ACC112 (cell line): ENCODE data around the gene AADACL4.
"Not testable (repeated sequence)": the region's sequence is repeated elsewhere in the genome, so short reads cannot be mapped to it uniquely, and the experiment has no call there.

Experiments used
- H2AFZ ChIP-seq: fragments of 200-600 bp; sonication (generic); one replicate; pipeline ENCODE4 v1.6.0; 2017; ENCODE audit warnings: antibody characterized with exemption, low read length; ENCODE audit not compliant: unreplicated experiment
- H3K27ac ChIP-seq: fragments of 200-600 bp; sonication (generic); 2 replicates; pipeline ENCODE4 v1.5.1; 2014; ENCODE audit warnings: low read depth, mild to moderate bottlenecking, antibody characterized with exemption, low read length, moderate library complexity
- H3K27me3 ChIP-seq: fragments of 200-600 bp; sonication (generic); 2 replicates; pipeline ENCODE4 v1.6.1; 2014; ENCODE audit warnings: mild to moderate bottlenecking, antibody characterized with exemption, low read length, moderate library complexity, mixed read lengths; ENCODE audit not compliant: insufficient read depth
- H3K36me3 ChIP-seq: fragments of 200-600 bp; sonication (generic); 2 replicates; pipeline ENCODE4 v1.6.1; 2016; ENCODE audit warnings: mild to moderate bottlenecking, antibody characterized with exemption, low read length, moderate library complexity, mixed read lengths; ENCODE audit not compliant: insufficient read depth
- H3K4me1 ChIP-seq: fragments of 200-600 bp; sonication (generic); one replicate; pipeline ENCODE4 v1.6.1; 2016; ENCODE audit warnings: low read length, mixed read lengths; ENCODE audit not compliant: insufficient read depth, unreplicated experiment, control insufficient read depth
- H3K4me3 ChIP-seq: fragments of 200-600 bp; sonication (generic); 2 replicates; pipeline ENCODE4 v1.5.1; 2014; ENCODE audit warnings: mild to moderate bottlenecking, low read depth, low read length
- H3K79me2 ChIP-seq: fragments of 200-600 bp; sonication (generic); one replicate; pipeline ENCODE4 v1.6.0; 2016; ENCODE audit warnings: low read length; ENCODE audit not compliant: control insufficient read depth, unreplicated experiment, insufficient read depth

Gene AADACL4

DNA sequence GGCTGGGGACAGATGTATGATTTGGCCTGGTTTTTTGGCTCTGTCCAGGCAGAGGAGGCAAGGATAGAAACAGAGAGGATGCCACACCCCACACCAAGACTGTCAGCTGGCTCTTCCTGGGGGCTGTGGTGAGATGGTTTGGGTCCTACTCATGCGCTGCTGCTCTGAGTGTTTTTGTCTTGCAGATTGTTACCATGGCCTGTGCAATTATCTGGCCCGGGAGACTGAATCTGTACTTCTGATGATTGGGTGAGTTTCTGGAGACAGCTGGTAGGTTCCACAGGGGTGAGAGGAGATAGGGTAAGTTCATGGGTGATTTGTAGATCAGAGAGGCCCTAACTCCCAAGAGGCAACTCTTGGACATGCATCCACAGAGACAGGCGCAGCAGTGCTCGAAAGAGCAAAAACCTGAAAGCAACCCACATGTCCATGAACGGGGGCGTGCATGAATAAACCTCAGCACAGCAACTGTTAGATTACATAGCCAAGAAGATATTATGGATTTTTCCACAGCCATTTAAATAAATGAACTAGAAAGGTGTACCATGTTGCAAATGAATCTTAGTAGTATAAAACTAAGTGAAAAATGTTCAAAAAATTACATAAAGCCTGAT lies 17.8 kb downstream of the AADACL4 start:
- Histone ChIP-seq H3K27me3 (peaks cover 9% of the 10 kb centered on the region; the same call in 1 of the 2 replicates), H2AFZ (no peak overlapping the region), H3K4me3 (no peak overlapping the region), H3K4me1 (no peaks in the 10 kb centered on the region), H3K27ac (no peak overlapping the region), H3K79me2 (no peaks in the 10 kb centered on the region), H3K36me3 (no peaks in the 10 kb centered on the region)

- Histone ChIP-seq H3K4me1 (no peaks in the 10 kb centered on the region), H3K36me3 (no peaks in the 10 kb centered on the region), H3K27ac (no peak overlapping the region), H2AFZ (no peak overlapping the region), H3K79me2 (no peaks in the 10 kb centered on the region), H3K4me3 (no peak overlapping the region), H3K27me3 (peaks cover 9% of the 10 kb centered on the region; the same call in 1 of the 2 replicates)
These were observed 18.7 kb downstream of the AADACL4 start for GRCh38 chr1:12662556-12662955.

GRCh38 chr1:12665511-12665910 lies 21.6 kb downstream of the AADACL4 start:
- no peaks in the 10 kb centered on the region for H3K79me2 ChIP-seq
- no peak overlapping the region for H2AFZ ChIP-seq
- H3K27me3 ChIP-seq, result peaks cover 14% of the 10 kb centered on the region; the same call in 1 of the 2 replicates
- H3K27ac ChIP-seq, result no peak overlapping the region
- no peaks in the 10 kb centered on the region for H3K36me3 ChIP-seq
- H3K4me3 ChIP-seq, result no peak overlapping the region
- H3K4me1 ChIP-seq, result no peaks in the 10 kb centered on the region

- Histone ChIP-seq H3K27ac (no peak overlapping the region), H3K4me3 (no peak overlapping the region), H3K4me1 (no peaks in the 10 kb centered on the region), H2AFZ (no peak overlapping the region), H3K79me2 (no peaks in the 10 kb centered on the region), H3K27me3 (peaks cover 20% of the 10 kb centered on the region), H3K36me3 (no peaks in the 10 kb centered on the region)
These were observed 22.4 kb downstream of the AADACL4 start for GRCh38 chr1:12666141-12666735.

DNA sequence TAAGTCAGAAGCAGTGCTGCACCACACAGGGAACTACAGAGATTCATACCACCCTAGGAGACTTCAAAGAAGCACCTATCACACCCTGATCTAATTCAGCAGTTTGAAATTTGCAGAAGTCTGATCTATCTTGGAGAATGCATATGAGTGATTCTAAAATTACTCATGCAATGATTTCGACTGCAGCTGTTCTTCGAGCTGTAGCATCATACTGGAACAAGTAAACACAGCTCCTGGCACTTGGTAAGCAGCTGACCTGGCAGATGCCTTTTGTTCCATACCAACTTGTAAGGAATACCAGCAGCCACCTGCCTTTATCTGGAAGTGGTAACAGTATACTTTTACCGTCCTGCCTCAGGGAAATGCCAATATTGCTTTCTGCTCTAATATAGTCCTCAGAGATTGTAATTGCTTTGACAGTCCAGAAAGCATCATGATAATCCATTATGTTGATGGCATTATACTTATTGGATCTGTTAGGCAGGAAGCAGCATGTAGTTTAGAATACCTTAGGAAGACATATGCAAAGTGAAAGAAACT lies 25.7 kb downstream of the AADACL4 start:
- Histone ChIP-seq H3K79me2 (no peaks in the 10 kb centered on the region), H3K27me3 (peaks cover 33% of the 10 kb centered on the region), H2AFZ (no peak overlapping the region), H3K4me1 (no peaks in the 10 kb centered on the region), H3K4me3 (no peak overlapping the region), H3K36me3 (no peaks in the 10 kb centered on the region), H3K27ac (no peak overlapping the region)

DNA sequence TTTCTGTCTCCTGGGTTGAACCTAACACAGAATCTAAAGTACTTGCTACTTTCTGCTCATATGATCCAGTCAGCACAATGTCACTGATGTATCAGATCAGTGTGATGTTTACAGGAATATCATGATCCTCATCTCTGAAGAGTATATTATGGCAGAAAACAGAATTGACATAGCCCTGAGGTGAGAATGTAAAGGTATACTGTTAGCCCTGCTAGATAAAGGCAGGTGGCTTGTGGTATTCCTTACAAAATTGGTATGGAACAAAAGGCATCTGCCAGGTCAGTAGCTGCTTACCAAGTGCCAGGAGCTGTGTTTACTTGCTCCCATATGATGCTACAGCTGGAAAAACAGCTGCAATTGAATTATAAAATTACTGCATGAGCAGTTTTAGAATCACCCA lies 30.5 kb downstream of the AADACL4 start:
- Histone ChIP-seq H3K79me2 (no peaks in the 10 kb centered on the region), H3K4me3 (no peak overlapping the region), H3K36me3 (no peaks in the 10 kb centered on the region), H3K4me1 (no peaks in the 10 kb centered on the region), H2AFZ (no peak overlapping the region), H3K27me3 (peaks cover 44% of the 10 kb centered on the region), H3K27ac (no peak overlapping the region)

DNA sequence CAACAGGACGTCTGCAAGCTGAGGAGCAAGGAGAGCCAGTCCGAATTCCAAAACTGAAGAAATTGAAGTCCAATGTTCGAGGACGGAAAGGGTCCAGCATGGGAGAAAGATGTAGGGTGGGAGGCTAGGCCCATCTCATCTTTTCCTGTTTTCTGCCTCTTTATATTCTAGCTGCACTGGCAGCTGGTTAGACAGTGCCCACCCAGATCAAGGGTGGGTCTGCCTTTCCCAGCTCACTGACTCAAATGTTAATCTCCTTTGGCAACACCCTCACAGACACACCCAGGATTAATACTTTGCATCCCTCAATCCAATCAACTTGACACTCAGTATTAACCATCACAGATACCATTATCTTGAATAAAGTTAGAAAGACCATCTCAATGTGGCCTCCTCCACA lies 32.2 kb downstream of the AADACL4 start:
- peaks cover 38% of the 10 kb centered on the region for H3K27me3 ChIP-seq
- H3K36me3 ChIP-seq, result not testable (repeated sequence)

DNA sequence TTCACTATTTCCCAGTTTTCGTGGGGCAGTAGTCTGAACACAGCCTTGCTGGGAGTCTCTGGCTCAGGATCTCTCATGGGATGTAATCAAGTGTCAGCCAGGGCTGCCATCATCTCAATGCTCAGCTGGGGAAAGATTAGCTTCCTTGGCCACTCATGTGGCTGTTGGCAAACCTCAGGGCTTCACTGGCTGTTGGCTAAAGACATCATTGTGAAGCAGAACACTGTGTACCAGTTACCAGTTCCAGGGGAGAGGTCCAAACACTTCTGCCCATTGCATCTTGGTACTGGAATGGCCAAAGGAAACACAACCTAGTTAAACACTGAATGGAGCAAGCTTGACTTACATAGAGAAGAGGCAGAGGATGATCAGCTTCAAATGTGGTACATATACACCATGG lies 33.7 kb downstream of the AADACL4 start:
- no peaks in the 10 kb centered on the region for H3K79me2 ChIP-seq
- H3K27me3 ChIP-seq, result peaks cover 30% of the 10 kb centered on the region
- H3K27ac ChIP-seq, result no peak overlapping the region
- H2AFZ ChIP-seq, result no peak overlapping the region
- H3K4me1 ChIP-seq, result no peaks in the 10 kb centered on the region
- H3K4me3 ChIP-seq, result no peak overlapping the region
- H3K36me3 ChIP-seq, result no peaks in the 10 kb centered on the region

More for the DNA sequence above, 32.2 kb downstream of the AADACL4 start:
- H3K79me2 ChIP-seq, H2AFZ ChIP-seq, H3K4me3 ChIP-seq, H3K27ac ChIP-seq, H3K4me1 ChIP-seq: not testable (repeated sequence)

- H3K79me2 ChIP-seq, result no peaks in the 10 kb centered on the region
- H2AFZ ChIP-seq, result no peak overlapping the region
- H3K4me3 ChIP-seq, result no peak overlapping the region
- no peaks in the 10 kb centered on the region for H3K4me1 ChIP-seq
- no peak overlapping the region for H3K27ac ChIP-seq
- H3K36me3 ChIP-seq, result no peaks in the 10 kb centered on the region
- peaks cover 22% of the 10 kb centered on the region for H3K27me3 ChIP-seq
These were observed 34.5 kb downstream of the AADACL4 start for GRCh38 chr1:12678350-12678749.

- no peaks in the 10 kb centered on the region for H3K36me3 ChIP-seq
- no peak overlapping the region for H3K27ac ChIP-seq
- H3K27me3 ChIP-seq, result peaks cover 22% of the 10 kb centered on the region
- no peak overlapping the region for H2AFZ ChIP-seq
- no peaks in the 10 kb centered on the region for H3K4me1 ChIP-seq
- no peaks in the 10 kb centered on the region for H3K79me2 ChIP-seq
- H3K4me3 ChIP-seq, result no peak overlapping the region
These were observed 34.9 kb downstream of the AADACL4 start for GRCh38 chr1:12678820-12679219.

GRCh38 chr1:12690156-12690555 lies 46.3 kb downstream of the AADACL4 start:
- Histone ChIP-seq H3K4me1 (no peaks in the 10 kb centered on the region), H2AFZ (no peak overlapping the region), H3K27ac (no peak overlapping the region), H3K36me3 (no peaks in the 10 kb centered on the region), H3K27me3 (peaks cover 8% of the 10 kb centered on the region), H3K79me2 (no peaks in the 10 kb centered on the region), H3K4me3 (no peak overlapping the region)
